Pancreas (tissue), 10 donors: ENCODE data around the gene ARIH2. TPM values are rescaled to one million over a fixed set of nuclear protein-coding genes. Genes with fewer than 3 reads are reported as not detected.
A peak's percentile ranks its signal among the peaks of the same experiment; 100 is the strongest.

ENCODE experiments used
- ATAC-seq, 4 donors: fragments of 200-7000 bp; cut with Tn5 transposase; one replicate each; pipeline versions ENCODE4 v1.8.0 to v1.9.1; 2020; ENCODE audit warnings: mild to moderate bottlenecking in 4 of 4, moderate library complexity in 4 of 4
- DNase-seq, 6 donors: peaks; one replicate each; pipeline ENCODE4 v3.0.0-alpha.2; 2020
- FAIRE-seq: peaks from 2 replicates; lab custom pipeline; 2012; peaks lifted over from hg19 to GRCh38; lab: Jason Lieb, UNC
- H3K27ac ChIP-seq, 4 donors: fragments of 200-600 bp; sonication (generic); 1 replicate in 3 of 4; 2 replicates in 1 of 4; pipeline versions ENCODE4 v1.5.0 to v1.8.0; 2020
- H3K27me3 ChIP-seq, 4 donors: fragments of 200-600 bp; one replicate each; pipeline ENCODE4 v1.8.0; 2021
- H3K36me3 ChIP-seq, 3 donors: fragments of 200-600 bp; sonication (generic) in 1 of 3; one replicate each; pipeline versions ENCODE4 v1.5.0 to v1.8.0; 2020 to 2021
- H3K4me1 ChIP-seq, 3 donors: fragments of 200-600 bp; one replicate each; pipeline ENCODE4 v1.8.0; 2021
- H3K4me3 ChIP-seq, 4 donors: fragments of 200-600 bp; sonication (generic) in 2 of 4; one replicate each; pipeline versions ENCODE4 v1.5.0 to v1.8.0; 2020 to 2021
- H3K9me3 ChIP-seq, 4 donors: fragments of 200-600 bp; one replicate each; pipeline ENCODE4 v1.8.0; 2021
- CTCF ChIP-seq, 4 donors: fragments of 200-600 bp; sonication (generic) in 3 of 4; IDR thresholded peaks; one replicate each; pipeline versions ENCODE4 v1.5.0 to v1.8.0; 2021; ENCODE audit warnings: antibody characterized with exemption in 4 of 4
- WGBS, 2 donors: extraction: QIAGEN DNeasy Blood & Tissue Kit; methylation state at CpG; one replicate each; pipeline ENCODE4 v1.1.7; 2013; 5-methylcytosine and 5-hydroxymethylcytosine counted together
- intact Hi-C, 3 donors: fragments of 100-400 bp; cut with DNase I; formaldehyde crosslinking; loops; one replicate each; pipeline versions ENCODE4 v1.11.1 to v1.14.2; 2022
- polyA plus RNA-seq, 2 donors: library from polyadenylated mRNA; stranded (reverse); fragments of 200-250 nt; gene quantifications; one replicate each; pipeline ENCODE4 v1.2.3, GENCODE V29; 2013
- total RNA-seq, 6 donors: library from RNA; stranded (reverse); fragmentation: NEBNext Ultra II Directional in 4 of 6; extraction: Animal tissue kit (Norgen Biotek cat#: 25700) in 4 of 6; gene quantifications; one replicate each; pipeline versions ENCODE4 v1.2.1 to v1.2.4, GENCODE V29; 2021 to 2023
- donor health status: healthy with polysubstance abuse.
- donor health status: DM: no; HTN: no; CAD: no; lungs with moderate emphysema.
- donor health status: DM: no; HTN: no; CAD: no.
- donor health status: control.
- donor health status: control.
- donor health status: Bipolar disorder and iron deficiency.
- donor health status: DM: yes; HTN: yes; CAD: no.
- donor health status: DM: no; HTN: no; CAD: no.
- donor health status: DM: no; HTN: no; CAD: no.
- donor health status: DM: yes; HTN: yes; CAD: no.

ARIH2 gene
- total and polyA plus RNA-seq, 8 donors, result 33.3 to 53.6 (median 41.6) TPM

GRCh38 chr3:48997714-48998637 lies 79.3 kb downstream of the ARIH2 start:
- intact Hi-C loops, result no loop called here
- 81 to 84% methylated on average over 17 to 20 of the region's 20 CpGs for WGBS, 2 donors

GRCh38 chr3:48999085-48999858 lies 80.6 kb downstream of the ARIH2 start:
- H3K9me3 ChIP-seq, result no peaks in the 10 kb centered on the region
- intact Hi-C loops, result no loop called here
- no peak overlapping the region for H3K4me3 ChIP-seq
- H3K4me1 ChIP-seq, result no peaks in the 10 kb centered on the region
- TF ChIP-seq CTCF (IDR thresholded peaks at IDR 0.05), result no peak
- no peak overlapping the region for H3K27ac ChIP-seq
- WGBS, 2 donors, result 77% methylated on average over 8 of the region's 8 CpGs
- ATAC-seq (peak in 2 of 4 donors; percentile 36 to 46), DNase-seq (no peak), FAIRE-seq (no peak)
- no peaks in the 10 kb centered on the region for H3K36me3 ChIP-seq
- H3K27me3 ChIP-seq, result no peaks in the 10 kb centered on the region

More at GRCh38 chr3:48997714-48998637, 79.3 kb downstream of the ARIH2 start:
- Histone ChIP-seq H3K36me3 (no peaks in the 10 kb centered on the region), H3K4me3 (no peak overlapping the region), H3K9me3 (no peaks in the 10 kb centered on the region), H3K27ac (no peak overlapping the region), H3K4me1 (no peaks in the 10 kb centered on the region), H3K27me3 (no peaks in the 10 kb centered on the region)
- FAIRE-seq (no peak), DNase-seq (no peak), ATAC-seq (peak in 3 of 4 donors; percentile 24 to 62 (median 62))
- no peak for TF ChIP-seq CTCF (IDR thresholded peaks at IDR 0.05)

- 89 to 91% methylated on average over 6 of the region's 6 CpGs for WGBS, 2 donors
- Histone ChIP-seq H3K27ac (no peak overlapping the region), H3K9me3 (no peaks in the 10 kb centered on the region), H3K4me1 (peaks cover 0 to 1% (median 0%) of the 10 kb centered on the region in 3 donors), H3K4me3 (no peak overlapping the region), H3K27me3 (no peaks in the 10 kb centered on the region), H3K36me3 (no peaks in the 10 kb centered on the region)
- ATAC-seq (no peak), DNase-seq (peak in 1 of 6 donors; percentile 25), FAIRE-seq (no peak)
- TF ChIP-seq CTCF (IDR thresholded peaks at IDR 0.05), result no peak
- intact Hi-C loops, result no loop called here
Measured at GRCh38 chr3:49001155-49001554, 82.5 kb downstream of the ARIH2 start.

- H3K27me3 ChIP-seq, result no peaks in the 10 kb centered on the region
- H3K4me3 ChIP-seq, result no peak overlapping the region
- H3K9me3 ChIP-seq, result no peaks in the 10 kb centered on the region
- no peak overlapping the region for H3K27ac ChIP-seq
- DNase-seq (peak in 2 of 6 donors; percentile 68 to 72), FAIRE-seq (no peak), ATAC-seq (no peak)
- no peaks in the 10 kb centered on the region for H3K36me3 ChIP-seq
- peaks cover 0 to 12% (median 0%) of the 10 kb centered on the region in 3 donors for H3K4me1 ChIP-seq
- 86% methylated on average over 16 of the region's 16 CpGs for WGBS, 2 donors
- no peak for TF ChIP-seq CTCF (IDR thresholded peaks at IDR 0.05)
- intact Hi-C loops, result no loop called here
Measured at GRCh38 chr3:49004352-49005302, 86.0 kb downstream of the ARIH2 start.
